ES-I3 (cell line): ENCODE data around the gene MPP2.
A peak's percentile ranks its signal among the peaks of the same experiment; 100 is the strongest.
"Not testable (repeated sequence)": the region's sequence is repeated elsewhere in the genome, so short reads cannot be mapped to it uniquely, and the experiment has no call there.

ENCODE experiments used
- H3K36me3 ChIP-seq: 2 replicates; pipeline ENCODE4 v1.6.1; 2013; ENCODE audit warnings: mild to moderate bottlenecking, low read length, control low read depth, moderate library complexity; ENCODE audit not compliant: insufficient read depth
- H3K4me1 ChIP-seq: 2 replicates; pipeline ENCODE4 v1.6.1; 2013; ENCODE audit warnings: mild to moderate bottlenecking, control low read depth, low read length; ENCODE audit not compliant: insufficient read depth
- H3K9ac ChIP-seq: 2 replicates; pipeline ENCODE4 v1.6.1; 2013; ENCODE audit warnings: low read depth, mild to moderate bottlenecking, low read length, moderate library complexity
- H3K9me3 ChIP-seq: 2 replicates; pipeline ENCODE4 v1.6.1; 2013; ENCODE audit warnings: mild to moderate bottlenecking, low read length, moderate library complexity; ENCODE audit not compliant: control insufficient read depth, insufficient read depth

The MPP2 gene

DNA sequence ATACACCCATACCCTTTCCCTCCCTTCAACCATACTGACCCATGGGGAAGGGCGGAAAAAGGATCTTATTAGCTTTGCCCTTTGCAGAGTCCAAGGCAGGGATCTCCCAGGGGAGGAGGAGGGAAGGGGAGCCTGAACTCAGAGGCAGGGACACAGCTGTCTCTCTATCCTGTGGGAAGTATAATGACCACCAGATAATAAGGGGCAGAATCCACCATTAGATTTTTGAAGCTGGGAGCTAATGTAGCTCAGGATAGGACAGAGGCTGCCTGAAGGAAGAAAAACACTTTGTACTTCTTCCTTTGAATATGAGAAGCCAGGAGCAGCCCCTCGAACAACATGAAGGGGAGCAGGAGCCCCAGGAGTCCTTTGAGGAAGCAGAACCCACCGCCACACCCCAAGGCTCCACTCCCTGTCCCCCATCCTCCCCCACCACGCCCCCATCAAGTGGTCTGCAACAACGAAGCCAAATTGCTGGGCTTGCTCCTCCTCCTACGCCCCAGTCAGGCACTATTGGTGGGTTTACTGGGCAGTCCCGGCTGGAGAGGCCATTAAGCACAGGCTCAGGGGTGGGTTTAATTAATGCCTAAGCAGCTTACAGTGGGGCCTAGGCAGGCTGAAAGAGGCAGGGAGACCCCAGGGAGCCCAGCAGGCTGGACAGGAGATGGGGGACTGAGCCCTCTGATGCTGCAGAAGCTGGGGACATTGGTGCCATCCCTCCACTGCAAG, 5.3 kb downstream of the MPP2 start:
- no peaks in the 10 kb centered on the region for H3K9me3 ChIP-seq
- H3K9ac ChIP-seq: no peak overlapping the region
- peaks cover 17% of the 10 kb centered on the region for H3K4me1 ChIP-seq
- H3K36me3 ChIP-seq: no peaks in the 10 kb centered on the region

GRCh38 chr17:43900858-43901754, 6.2 kb downstream of the MPP2 start:
- H3K9ac ChIP-seq: peak overlapping the region; percentile 63; the same call in 1 of the 2 replicates
- no peaks in the 10 kb centered on the region for H3K9me3 ChIP-seq
- no peaks in the 10 kb centered on the region for H3K36me3 ChIP-seq
- peaks cover 17% of the 10 kb centered on the region for H3K4me1 ChIP-seq

DNA sequence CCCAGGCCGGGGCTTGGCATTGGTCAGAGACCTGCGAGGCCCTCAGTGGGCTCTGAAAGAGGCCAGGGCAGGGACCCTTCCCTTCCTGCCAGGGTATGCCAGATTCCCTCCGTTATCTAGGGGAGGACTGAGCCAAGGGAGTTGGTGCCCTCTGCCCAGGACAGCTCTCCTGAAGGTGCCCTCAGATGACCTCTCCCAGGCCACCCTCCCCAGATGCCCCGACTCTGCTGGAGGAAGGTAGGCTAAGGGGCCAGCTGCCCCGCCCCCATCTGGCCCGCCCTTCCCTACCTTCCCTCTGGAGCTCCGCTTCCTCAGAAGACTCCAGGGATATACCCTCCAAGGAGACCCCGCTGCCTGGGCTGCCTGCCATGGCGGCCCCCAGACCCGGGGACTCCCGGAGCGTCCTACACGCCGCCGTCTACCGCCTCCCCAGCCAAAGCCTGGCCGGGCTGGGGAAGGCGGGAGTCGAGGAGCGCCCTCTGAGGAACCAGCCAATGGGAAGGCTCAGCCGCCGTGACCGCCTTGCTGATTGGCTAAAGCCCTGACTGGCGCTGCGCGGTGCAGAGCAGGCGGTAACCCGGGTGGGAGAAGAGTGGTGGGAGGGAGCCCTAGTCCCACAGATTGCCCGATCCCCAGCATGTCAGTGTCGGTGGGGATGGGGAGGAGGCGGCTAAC, 7.0 kb downstream of the MPP2 start:
- Histone ChIP-seq H3K9me3 (no peaks in the 10 kb centered on the region), H3K9ac (peak overlapping the region; percentile 63), H3K36me3 (no peaks in the 10 kb centered on the region), H3K4me1 (peaks cover 12% of the 10 kb centered on the region)

- Histone ChIP-seq H3K4me1 (peaks cover 13% of the 10 kb centered on the region), H3K9ac (no peak overlapping the region), H3K36me3 (no peaks in the 10 kb centered on the region), H3K9me3 (no peaks in the 10 kb centered on the region)
These were observed 8.9 kb downstream of the MPP2 start for GRCh38 chr17:43898446-43898845.

GRCh38 chr17:43897831-43898230, 9.5 kb downstream of the MPP2 start:
- Histone ChIP-seq H3K4me1 (peaks cover 19% of the 10 kb centered on the region), H3K9ac (no peak overlapping the region), H3K36me3 (no peaks in the 10 kb centered on the region), H3K9me3 (no peaks in the 10 kb centered on the region)

GRCh38 chr17:43894494-43894893, 12.8 kb downstream of the MPP2 start:
- not testable (repeated sequence) for H3K36me3 ChIP-seq

GRCh38 chr17:43892647-43892952, 14.7 kb downstream of the MPP2 start:
- no peaks in the 10 kb centered on the region for H3K9me3 ChIP-seq
- no peak overlapping the region for H3K9ac ChIP-seq
- peaks cover 28% of the 10 kb centered on the region for H3K4me1 ChIP-seq
- H3K36me3 ChIP-seq: no peaks in the 10 kb centered on the region

More at GRCh38 chr17:43894494-43894893, 12.8 kb downstream of the MPP2 start:
- not testable (repeated sequence) for H3K9ac ChIP-seq, H3K9me3 ChIP-seq
- H3K4me1 ChIP-seq: peaks cover 28% of the 10 kb centered on the region

DNA sequence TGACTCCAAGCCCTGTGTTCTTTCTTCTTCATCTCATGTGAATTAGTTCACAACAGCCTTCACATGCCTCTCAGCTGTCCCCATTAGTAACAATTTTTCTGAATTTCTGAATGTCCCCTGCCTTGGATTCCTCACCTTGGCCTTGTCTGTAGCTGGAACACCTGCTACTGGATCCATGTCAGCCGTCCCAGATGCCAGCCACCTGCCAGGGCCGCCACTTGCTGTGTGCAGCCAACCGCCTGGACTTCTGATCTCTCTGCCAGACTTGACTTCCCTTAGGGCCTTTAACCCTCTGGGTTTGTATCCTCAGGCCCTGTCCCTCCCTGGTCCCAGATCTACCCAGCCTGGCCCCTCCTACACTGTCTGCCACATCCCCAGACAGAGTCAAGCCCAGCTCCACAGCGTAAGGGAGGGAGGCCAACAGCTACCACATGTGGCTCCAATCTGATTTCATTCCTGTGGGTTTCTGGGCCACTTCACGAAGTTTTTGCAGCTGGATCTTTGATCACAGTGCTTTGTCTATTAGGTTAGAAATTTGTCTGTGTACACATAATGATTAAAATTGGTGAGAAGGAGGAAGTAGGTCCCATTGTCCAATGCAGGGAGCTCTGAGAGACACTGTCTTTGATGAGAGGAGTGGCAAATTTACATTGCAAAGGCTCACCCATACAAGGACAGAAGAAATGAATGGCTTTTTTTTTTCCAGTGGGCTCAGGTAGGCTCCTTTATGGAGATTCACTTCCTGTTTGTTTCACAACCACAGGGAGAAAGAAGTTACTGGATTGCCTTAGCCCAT, 15.3 kb downstream of the MPP2 start:
- peaks cover 28% of the 10 kb centered on the region for H3K4me1 ChIP-seq
- H3K9ac ChIP-seq: peak overlapping the region; percentile 2; the same call in 1 of the 2 replicates
- no peaks in the 10 kb centered on the region for H3K36me3 ChIP-seq
- H3K9me3 ChIP-seq: no peaks in the 10 kb centered on the region

- Histone ChIP-seq H3K9me3 (no peaks in the 10 kb centered on the region), H3K36me3 (no peaks in the 10 kb centered on the region), H3K4me1 (peaks cover 28% of the 10 kb centered on the region), H3K9ac (no peak overlapping the region)
These were observed 17.1 kb downstream of the MPP2 start for GRCh38 chr17:43890240-43890639.

DNA sequence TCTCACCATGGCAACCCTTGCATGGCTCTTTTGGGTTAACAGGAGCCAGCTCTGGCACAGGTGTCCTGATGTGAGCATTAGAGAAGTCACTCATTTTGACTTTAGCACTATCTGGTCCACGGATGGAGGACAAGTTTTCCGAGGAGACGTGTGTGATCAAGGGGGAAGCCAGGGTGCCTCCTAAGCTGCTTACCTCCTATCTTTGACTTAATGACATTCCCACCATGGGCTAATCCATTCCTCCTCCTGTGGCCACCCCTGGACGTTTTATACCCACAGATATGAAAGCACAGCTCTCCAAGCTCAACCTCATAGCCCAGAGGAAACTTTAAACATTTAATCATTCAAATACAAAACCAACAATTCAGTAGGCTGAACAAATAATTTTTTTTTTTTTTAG, 18.8 kb downstream of the MPP2 start:
- Histone ChIP-seq H3K9me3 (no peaks in the 10 kb centered on the region), H3K4me1 (peaks cover 26% of the 10 kb centered on the region), H3K9ac (no peak overlapping the region), H3K36me3 (no peaks in the 10 kb centered on the region)

GRCh38 chr17:43882761-43883415, 24.4 kb downstream of the MPP2 start:
- Histone ChIP-seq H3K4me1 (peaks cover 8% of the 10 kb centered on the region; the same call in 1 of the 2 replicates), H3K36me3 (no peaks in the 10 kb centered on the region), H3K9me3 (no peaks in the 10 kb centered on the region), H3K9ac (no peak overlapping the region)

DNA sequence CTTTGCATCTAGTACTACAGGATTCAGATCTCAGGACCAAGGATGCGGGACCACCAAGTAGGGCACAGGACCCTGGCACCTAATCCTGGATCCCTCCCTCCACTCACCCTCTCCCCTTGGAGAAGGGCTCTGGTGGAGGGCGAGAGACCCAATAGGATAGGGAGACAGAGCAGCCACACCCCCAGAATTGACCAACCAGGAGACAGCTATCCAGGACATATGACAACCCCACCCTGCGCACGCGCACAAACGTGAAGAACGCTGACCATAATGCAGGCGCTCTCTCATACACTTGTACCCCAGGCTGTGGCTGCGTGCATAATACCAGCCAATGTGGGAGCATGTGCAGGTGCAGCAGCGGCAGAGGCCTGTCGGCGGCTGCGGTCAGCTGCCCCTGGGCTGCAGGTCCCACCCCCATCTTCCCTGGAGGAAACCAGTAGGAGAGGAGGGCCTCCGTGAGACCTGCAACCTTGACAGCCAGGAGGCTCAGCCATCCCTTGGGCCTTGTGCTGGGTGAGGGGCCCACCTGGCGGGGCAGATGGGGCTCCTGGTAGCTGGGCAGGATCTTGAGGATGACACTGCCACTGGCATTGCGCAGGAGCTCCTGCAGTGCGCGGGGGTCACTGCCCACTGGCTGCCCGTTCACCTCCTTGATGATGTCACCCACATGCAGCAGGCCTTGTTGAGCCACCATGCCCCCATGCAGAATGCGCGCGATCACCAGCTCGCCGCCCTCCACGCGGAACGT, 25.4 kb downstream of the MPP2 start:
- no peaks in the 10 kb centered on the region for H3K36me3 ChIP-seq
- H3K4me1 ChIP-seq: peaks cover 8% of the 10 kb centered on the region; the same call in 1 of the 2 replicates
- no peaks in the 10 kb centered on the region for H3K9me3 ChIP-seq
- no peak overlapping the region for H3K9ac ChIP-seq

DNA sequence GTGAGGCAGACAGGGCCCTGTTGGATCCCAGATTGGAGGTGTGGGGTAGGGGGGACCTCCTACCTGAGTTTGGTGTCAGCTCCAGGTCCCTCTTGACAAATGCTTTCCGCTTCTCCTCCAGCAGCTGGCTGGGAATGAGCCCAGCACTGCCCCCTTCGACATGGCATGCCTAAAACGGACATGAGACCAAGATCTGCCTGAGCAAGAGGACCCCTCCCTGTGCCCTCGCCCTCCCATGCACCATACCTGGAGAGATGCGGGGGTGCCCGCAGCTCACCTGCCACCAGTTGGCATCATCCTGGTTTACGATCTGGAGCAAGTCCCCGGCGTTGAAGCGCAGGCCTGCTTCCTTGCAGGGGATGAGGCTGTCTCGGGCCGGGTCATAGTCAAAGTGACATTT, 26.2 kb downstream of the MPP2 start:
- H3K4me1 ChIP-seq: peaks cover 8% of the 10 kb centered on the region; the same call in 1 of the 2 replicates
- no peaks in the 10 kb centered on the region for H3K9me3 ChIP-seq
- H3K9ac ChIP-seq: no peak overlapping the region
- H3K36me3 ChIP-seq: no peaks in the 10 kb centered on the region
